SK-N-DZ (cell line): ENCODE results near the gene ID4. TPM values are rescaled to one million over a fixed set of nuclear protein-coding genes. Genes with fewer than 3 reads are reported as not detected.
A peak's percentile ranks its signal among the peaks of the same experiment; 100 is the strongest.

Source experiments
- DNase-seq: peaks from one replicate; pipeline ENCODE4 v3.0.0-alpha.2; 2015; ENCODE audit warnings: low spot score
- polyA plus RNA-seq, 2 experiments: library from polyadenylated mRNA; depleted of rRNA; stranded (reverse); fragments of >200 nt; gene quantifications; 2 replicates each; pipeline ENCODE4 v1.2.3, GENCODE V29; 2014

ID4 gene, protein sequence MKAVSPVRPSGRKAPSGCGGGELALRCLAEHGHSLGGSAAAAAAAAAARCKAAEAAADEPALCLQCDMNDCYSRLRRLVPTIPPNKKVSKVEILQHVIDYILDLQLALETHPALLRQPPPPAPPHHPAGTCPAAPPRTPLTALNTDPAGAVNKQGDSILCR
- polyA plus RNA-seq (2014; cell fraction: cytosol; rRNA removed), result 1.1 and 2.5 TPM in 2 replicates
- polyA plus RNA-seq (2014; cell fraction: nucleus; rRNA removed), result 2.1 and 2.8 TPM in 2 replicates

DNA sequence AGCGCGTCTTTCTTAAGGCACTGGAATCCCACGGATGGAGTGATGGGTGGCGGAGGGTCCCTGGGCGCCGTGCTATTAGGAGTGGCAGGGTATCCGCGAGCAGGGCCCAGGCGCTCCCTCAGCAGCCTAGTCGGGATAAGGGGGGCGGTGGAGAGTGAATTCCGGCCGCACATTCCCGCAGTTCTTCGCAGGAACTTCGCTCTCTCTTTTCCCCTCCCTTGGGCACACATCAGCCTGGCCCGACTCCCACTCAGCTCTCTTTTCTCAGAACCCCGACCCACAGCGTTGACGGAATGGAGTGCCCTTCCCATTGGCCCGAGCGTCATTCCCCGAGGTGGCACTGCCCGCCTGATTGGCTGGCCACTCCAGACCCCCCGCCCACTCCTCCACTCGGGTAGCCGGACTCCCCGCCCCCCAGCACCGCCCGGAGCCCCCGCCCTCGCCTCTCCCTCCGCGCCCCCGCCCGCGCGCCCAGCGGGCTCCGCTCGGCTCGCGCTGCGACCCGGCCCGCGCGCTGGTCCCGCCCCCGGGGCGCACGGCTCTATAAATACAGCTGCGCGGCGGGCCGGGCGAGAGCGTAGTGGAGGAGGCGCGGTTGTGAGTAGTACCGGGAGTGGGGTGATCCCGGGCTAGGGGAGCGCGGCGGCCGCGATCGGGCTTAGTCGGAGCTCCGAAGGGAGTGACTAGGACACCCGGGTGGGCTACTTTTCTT is at the start of gene ID4:
Gene ID4 (plus strand): TSS at position 572 of the 712 bp plus-strand sequence. CDS start 385 bp downstream, outside the sequence.
- DNase-seq, result peak; percentile 91

DNA sequence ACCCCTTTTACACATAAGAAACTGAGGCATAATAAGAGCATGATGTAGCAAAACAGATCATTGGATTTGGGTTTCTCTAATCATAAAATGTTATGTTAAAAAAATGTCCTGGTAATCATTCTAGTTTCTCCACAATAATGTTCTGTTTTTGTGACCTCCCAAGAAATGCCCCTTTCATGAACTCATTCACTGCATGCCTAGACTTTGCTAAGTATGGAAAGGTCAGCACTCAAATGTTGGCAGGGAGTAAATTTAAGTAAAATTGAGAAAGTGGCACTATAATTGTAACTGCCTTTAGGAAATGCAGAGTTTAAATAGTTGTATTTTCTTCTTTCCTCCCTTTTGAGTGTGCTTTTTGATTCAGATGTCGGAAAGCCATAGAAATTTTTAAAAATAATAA is 48.5 kb upstream of the ID4 start:
- DNase-seq, result no peak

DNA sequence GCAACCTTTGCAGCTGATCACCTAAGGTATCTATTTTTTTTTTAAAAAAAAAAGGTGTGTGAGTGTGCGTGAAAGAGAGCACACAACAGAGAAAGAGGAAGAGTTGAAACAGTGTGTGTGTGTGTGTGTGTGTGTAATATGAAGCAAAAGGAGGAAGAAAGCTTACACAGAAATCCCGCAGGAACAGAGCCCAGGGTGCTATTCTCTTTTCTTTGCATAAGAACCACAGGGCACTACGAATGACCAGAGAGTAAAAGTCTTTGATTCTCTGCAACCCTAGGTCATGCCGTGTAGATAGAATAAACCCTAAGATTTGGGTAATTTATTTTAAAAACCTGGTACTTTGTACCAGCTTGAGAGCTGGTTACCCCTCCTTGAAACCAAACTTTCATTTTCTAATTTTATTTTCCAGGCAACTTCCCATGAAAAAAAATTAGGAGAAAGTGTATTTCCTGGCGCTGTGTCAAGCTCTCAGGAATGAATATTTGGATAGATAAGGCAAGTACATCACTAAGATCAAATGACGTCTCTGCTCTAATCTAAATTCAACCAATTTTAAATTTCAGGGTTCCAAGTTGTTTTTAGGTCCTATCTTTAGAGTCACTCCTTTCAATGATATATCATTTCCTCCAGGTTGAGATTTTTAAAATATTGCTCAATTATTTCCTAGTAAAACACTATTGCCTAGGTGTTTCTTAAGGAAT is 47.9 kb upstream of the ID4 start:
- no peak for DNase-seq

DNA sequence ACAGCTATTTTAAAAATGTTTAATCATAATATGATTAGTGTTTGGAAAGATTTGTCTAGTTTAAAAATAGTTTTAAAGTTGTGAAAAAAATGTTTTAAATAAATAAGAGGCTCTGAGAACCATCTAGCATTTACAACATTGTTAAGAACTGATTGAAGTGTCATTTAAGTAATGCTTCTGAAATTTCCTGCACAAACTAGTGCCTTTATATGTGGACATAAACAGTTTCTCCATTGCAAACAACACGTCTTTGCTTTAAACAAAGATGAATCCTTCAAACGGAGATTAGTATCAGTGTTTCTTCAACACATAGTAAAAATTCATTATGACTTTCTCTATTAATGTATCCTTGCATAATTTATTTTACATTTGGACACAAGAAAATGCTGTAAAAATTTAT is 45.9 kb upstream of the ID4 start:
- no peak for DNase-seq

DNA sequence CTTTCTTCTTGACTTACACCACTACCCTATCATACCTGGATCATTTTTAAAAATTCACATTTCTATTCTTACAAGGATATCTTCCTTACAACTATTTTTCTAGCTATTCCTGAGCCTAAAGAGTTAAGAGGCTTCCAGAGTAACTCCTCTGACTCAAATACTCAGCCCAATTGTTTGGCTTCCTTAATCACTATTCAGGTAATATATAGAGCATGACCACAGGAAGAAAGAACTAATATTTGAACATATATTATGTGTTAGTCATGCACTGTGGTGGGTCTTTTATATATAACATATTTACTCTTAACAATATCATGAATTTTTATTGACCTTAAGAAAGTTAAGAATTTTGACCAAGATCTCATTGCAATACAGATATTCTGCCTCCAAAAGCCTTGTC is 42.0 kb upstream of the ID4 start:
- no peak for DNase-seq

DNA sequence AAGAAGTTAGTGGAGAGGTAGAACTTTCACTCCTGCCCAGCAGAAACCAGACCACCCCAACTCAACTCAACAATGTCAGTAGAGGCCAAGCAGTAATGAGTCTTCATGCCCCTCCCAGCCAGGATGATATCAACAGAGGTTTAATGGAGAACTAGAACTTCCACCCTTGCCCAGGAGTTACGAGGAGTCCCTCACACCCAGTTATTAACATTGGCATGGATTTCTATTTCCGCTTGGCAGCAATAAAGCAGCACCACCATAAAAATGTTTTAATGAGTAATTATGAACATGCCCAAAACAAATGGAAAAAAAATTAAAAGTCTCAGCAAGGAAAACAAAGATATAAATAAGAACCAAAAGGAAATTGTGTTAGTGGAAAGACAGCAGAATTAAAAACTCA is 40.7 kb upstream of the ID4 start:
- DNase-seq, result no peak

DNA sequence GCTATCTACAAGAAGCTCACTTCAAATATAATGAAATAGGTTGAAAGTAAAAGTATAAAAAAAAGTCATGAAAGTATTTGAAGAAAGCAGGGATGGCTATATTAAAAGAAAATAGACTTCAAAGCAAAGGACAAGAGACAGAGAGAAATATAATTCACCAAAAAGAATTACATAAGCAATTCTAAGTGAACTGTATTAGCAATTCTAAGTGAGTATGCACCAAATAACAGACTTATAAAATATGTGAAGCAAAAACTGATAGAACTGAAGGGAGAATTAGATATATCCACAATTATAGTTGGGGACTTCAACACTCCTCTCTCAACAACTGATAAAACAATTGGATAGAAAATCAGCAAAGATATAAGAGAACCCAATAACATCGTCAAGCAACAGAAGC is 38.8 kb upstream of the ID4 start:
- no peak for DNase-seq

DNA sequence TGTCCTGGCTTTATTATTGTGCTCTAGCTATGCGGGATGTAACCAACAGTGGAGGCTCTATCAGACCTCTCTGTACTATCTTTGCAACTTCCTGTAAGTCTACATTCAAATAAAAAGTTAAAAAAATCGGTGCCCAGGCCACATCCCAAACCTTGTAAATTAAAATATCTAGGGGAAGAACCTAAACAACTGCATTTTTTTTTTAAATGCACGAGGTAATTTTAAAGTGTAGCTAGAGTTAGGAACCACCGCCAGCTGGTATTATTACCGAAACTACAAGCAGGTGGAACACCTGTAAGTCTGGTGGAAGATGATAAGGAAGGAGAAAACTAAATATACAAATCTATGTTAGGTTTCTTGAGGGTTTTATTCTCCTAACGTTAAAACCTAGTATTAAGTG is 34.5 kb upstream of the ID4 start:
- no peak for DNase-seq

DNA sequence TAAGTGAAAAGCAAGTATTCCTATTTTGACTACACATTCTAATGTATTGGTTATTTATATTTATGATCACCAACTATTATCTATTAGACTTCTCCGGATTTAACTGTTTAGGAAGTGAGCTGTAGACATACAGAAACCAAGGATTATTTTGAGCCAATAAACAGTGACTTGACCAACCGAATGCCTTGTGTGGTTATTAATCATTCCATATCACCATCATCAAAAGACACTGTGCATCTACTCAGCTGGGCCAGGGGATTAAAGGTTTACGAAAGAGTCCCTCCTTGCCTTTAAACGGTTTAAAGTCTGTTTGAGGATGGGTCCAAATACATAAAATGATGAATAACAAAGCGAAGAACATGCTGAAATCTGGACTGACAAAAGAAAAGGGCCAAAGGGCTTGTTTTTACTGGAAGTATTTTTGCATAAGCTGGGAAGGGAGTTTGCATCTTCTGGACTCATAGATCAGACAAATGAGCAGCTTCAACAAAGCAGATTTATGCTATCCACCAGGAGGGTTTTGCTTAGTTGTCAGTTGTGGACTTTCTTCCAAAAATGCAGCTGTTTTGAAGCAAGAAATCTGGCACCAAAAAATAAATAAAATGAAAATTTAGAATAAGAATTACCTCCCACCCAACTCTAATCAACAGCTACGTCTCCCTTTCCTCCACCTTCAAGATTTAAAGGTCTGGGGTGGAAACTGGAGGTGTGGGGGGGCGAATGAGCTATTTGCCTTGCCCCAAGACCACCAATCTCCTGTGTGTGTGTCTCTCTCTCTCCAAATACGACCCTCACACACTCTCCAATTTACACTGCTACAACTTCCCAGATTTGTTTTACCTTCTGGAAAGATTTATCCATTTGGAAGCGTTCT is 33.6 kb upstream of the ID4 start:
- DNase-seq, result peak; percentile 15

DNA sequence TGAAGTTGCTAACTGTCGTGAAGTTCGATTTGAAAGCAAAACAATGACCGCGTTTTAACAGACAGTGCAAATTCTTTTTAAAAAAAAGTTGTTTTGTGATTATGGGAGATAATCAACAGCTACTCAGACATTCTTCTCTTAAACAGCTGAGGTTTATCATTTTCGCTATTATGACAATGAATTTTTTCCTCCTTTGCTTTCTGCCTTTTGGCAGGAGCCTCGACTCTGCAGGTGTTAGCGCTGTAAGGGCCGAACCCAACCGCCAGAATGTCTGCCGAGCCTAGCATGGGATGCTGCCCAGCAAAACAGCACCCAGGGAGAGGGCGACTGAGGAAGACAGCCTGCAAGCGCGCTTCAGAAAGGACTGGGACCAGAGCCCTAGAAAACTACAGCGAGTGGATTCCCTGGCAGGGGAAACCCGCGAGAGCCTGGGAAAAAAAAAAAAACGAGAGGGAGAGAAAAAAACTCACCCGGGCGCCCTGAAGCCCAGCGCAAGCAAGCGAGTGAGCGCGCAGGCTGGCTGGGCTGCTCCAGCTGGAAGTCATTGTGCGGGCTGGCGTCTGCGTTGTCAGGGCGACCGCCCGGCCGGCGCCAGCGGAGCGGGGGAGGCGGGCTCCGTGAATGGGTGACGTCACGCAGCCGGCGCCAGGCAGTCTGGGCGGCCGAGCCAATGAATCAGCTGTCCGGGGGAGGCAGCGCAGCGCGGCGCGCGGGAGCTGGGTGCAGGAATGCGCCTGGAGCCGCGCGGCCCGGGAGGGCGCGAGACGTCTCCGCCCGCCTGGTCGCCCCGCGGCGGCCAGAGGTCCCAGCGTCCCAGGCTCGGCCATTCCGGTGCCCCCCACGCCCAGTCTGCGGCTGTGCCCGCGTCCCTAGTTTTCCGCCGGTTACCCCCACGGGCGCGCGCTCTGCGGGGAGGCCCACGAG is 32.7 kb upstream of the ID4 start:
- DNase-seq, result peak; percentile 94

DNA sequence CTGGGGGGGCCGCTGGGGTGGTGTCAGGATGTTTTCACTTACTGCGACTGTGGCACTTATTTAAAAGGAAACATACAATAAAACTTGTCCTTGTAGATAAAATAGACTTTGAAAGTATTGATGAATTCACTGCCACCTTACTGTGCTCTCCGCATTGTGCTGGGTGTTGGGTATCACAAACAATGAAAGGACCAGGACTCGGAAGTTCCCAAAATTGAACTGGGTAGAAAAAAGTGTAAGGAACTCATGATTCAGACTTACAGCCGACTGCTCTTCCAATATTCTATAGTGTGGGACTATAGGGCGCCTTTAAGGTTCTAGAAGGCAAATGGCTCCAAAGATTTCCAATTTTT is 32.1 kb upstream of the ID4 start:
- no peak for DNase-seq

DNA sequence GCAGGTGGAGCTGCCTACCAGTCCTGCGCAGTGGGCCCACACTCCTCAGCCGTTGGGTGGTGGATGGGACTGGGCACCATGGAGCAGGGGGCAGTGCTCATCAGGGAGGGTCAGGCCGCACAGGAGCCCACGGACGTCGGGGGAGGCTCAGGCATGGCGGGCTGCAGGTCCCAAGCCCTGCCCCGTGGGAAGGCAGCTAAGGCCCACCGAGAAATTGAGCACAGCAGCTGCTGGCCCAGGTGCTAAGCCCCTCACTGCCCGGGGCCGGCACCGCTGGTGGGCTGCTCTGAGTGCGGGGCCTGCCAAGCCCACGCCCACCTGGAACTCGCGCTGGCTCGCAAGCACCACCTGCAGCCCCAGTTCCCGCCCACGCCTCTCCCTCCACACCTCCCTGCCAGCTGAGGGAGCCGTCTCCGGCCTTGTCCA is 30.2 kb upstream of the ID4 start:
- DNase-seq, result no peak

DNA sequence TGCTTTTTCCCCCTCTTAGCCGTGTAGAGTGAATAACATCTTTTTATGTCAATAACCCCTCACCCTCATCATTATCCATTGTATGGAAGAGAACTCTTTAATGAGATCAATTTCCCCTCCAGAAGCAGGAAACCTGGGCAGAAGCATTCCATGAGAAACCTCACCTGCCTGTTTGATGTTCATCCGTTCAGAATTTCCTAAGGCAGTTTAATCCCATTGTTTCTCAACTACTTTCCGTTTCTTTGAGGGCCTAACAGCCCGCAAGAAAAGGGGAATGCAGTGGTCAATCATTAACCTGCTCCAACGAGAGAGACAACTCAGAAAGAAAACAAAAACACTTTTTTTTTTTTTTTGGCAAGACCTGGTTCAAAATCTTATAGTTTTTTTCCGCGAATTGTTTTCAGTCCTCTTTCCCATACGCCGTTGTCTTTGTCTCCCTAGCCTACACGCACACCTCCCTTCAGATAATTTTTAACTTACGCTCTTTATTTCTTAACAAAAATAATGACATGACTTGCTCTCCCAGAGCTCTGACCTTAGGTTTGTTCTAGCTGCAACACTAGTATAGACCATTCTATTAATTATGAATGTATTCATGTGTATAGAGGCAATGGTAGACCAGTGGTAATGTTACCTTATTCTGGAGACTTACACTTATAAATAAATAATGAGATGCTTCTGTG is 25.6 kb upstream of the ID4 start:
- DNase-seq, result no peak

DNA sequence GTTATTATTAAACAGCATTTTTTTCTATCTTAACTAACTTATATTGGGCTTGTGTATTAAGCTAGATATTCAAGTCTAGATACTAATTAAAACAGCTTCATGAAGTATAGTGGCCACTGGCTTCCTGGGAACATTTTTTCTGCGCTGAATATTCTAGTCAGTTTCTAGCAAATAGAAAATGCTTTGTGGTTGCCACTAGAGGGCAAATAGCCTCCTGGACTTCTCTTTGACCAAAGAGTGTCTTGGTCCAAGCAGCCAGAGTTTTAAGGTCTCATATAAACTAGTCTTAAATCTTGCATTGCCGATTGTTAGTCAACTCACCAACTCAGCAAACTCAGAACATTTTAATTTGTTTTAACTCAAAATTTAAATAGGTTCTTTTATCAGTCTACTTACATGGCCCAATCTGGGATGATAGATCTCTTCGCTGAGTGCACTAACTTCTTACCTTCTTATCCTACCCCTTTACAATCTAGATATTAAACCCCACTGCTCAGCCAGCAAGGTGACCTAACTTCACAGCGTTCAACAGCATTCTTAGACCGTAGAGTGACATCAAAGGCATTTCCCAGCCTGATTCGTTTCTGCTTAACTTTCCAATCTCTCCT is 24.6 kb upstream of the ID4 start:
- DNase-seq, result peak; percentile 46

DNA sequence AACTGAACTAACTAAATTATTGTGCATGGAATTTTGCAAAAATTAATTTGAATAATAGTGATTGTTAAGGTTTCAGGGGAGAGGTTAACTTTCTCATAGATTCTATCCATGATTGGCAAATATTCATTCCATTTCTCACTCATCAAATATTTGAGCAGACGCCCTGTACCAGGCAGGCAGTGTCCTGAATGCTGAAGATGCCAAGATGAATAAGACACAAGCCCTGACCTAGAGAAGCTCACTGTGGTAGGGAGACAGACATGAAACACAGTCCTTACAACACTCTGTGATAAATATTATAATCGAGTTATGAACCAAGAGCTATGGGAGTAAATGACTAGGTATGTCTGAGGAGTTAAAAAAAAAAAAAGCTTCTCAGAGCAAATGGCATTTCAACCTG is 18.4 kb upstream of the ID4 start:
- DNase-seq, result no peak

DNA sequence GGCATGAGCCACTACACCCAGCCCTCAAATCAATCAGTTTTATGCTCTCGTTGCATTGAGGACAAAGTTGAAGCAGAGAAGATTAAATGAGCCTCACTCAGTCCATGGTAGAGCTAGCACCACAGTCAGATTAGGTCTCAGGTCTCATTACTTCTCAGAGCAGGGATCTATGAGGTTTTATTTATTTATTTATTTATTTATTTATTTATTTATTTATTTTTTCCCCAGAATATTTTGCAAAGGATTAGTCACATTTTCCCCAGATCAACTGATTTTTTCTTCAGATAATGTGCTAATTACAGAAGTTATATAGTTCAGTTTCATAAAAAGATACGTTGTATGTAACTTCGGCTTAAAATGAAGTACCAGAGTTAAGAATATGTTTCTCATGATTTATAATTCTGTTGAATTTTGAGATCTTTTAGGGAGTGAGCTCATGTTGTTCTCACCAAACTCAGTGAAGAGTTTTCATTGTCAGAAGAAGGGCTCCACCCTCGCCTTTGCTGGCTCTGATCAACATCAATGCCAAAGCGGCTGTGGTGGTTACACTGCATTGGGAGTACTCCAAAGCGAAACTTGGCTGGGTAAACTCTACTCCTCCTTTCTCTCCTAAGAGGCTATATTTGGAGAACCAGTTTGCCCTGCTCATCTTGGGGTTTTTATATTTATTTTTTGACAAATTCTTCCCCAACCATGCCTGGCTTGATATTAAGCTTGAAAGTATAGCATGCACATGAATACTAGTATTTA is 12.9 kb upstream of the ID4 start:
- no peak for DNase-seq

DNA sequence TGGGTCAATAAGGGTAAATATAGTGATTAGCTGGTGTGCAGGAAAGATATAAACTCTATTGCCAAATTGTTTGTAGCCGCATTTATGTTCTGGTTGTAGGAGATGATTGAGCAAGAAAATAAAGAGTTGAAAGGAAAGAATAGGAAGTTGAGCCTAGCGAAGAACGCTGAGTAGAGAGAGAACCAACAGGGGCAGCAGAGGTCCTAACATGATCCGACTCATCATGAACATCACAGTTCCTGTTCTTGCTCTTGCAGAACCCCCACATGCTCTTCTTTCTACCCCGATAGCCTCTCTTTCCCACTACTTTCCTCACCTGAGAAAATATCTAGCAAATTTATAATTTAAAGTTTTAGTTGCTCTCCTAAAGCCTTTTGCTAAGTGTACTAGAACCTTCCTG is 9.9 kb upstream of the ID4 start:
- DNase-seq, result no peak

DNA sequence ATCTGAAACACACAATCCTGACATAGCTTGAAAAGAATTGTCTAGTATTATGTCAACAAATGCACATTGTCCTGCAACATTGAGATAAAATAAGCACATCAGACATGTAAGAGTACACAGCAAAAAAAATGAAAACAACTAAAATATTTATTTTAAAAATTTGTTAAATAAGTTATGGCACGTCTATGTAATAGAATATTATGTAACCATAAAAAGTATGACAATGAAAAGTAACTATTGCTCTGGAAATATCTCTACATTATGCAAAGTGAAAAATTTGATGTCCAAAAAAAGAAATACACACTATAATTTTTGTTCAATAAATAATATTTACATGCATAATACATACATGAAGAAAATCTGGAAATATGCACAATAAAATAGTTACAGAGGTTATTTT is 9.3 kb upstream of the ID4 start:
- DNase-seq, result no peak

DNA sequence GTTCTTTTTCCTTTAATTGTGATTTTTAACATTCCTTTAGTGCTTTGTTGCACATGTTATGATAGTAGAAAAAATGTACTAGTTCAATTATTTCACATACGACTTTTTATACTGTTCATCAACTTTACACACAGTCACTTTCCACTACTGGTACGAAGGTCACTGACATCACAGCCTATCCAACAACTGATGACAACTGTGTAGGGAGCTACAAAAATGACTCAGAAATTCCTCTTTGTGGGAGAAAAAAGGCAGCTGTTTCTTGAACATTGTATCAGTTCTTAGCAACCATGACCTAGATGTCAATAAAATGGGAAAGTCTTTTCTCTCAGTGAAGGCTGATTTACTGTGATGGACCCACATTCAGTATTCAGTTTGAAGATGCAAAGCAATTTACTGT is 7.0 kb upstream of the ID4 start:
- DNase-seq, result no peak
